Lung (tissue), 12 donors: ENCODE measurements around the gene CAP1. TPM values are rescaled to one million over a fixed set of nuclear protein-coding genes. Genes with fewer than 3 reads are reported as not detected.
"Not testable (repeated sequence)": the region's sequence is repeated elsewhere in the genome, so short reads cannot be mapped to it uniquely, and the experiment has no call there.

Experiments used
- ATAC-seq: fragments of 200-7000 bp; cut with Tn5 transposase; one replicate; pipeline ENCODE4 v1.9.1; 2020; ENCODE audit warnings: moderate number of reproducible peaks; ENCODE audit not compliant: insufficient read depth, low FRiP score
- DNase-seq, 3 donors: peaks; one replicate each; pipeline ENCODE4 v3.0.0-alpha.2; 2013 to 2017
- H3K27ac ChIP-seq, 2 donors: one replicate each; pipeline ENCODE4 v1.5.1; 2013; ENCODE audit warnings: mild to moderate bottlenecking in 2 of 2, moderate library complexity in 2 of 2, control low read depth in 1 of 2, inconsistent platforms in 1 of 2, low read depth in 1 of 2, low read length in 1 of 2
- H3K27me3 ChIP-seq, 3 donors: one replicate each; pipeline ENCODE4 v1.5.1; 2013; ENCODE audit warnings: low read length in 2 of 3; ENCODE audit not compliant: control insufficient read depth in 3 of 3, insufficient read depth in 3 of 3
- H3K36me3 ChIP-seq, 4 donors: one replicate each; pipeline ENCODE4 v1.5.1; 2013; ENCODE audit warnings: low read length in 4 of 4, mild to moderate bottlenecking in 1 of 4, moderate library complexity in 1 of 4; ENCODE audit not compliant: control insufficient read depth in 4 of 4, insufficient read depth in 4 of 4
- H3K4me1 ChIP-seq, 5 donors: one replicate each; pipeline ENCODE4 v1.5.1; 2013; ENCODE audit warnings: low read length in 5 of 5, mild to moderate bottlenecking in 2 of 5, moderate library complexity in 1 of 5; ENCODE audit not compliant: control insufficient read depth in 5 of 5, insufficient read depth in 5 of 5
- H3K4me3 ChIP-seq: one replicate; pipeline ENCODE4 v1.5.1; 2013; ENCODE audit warnings: mild to moderate bottlenecking, control low read depth, moderate library complexity
- H3K9ac ChIP-seq, 2 donors: one replicate each; pipeline ENCODE4 v1.5.1; 2013; ENCODE audit warnings: low read length in 2 of 2, control low read depth in 1 of 2; ENCODE audit not compliant: insufficient read depth in 1 of 2
- H3K9me3 ChIP-seq, 4 donors: one replicate each; pipeline ENCODE4 v1.5.1; 2013; ENCODE audit warnings: low read length in 3 of 4, mild to moderate bottlenecking in 1 of 4, moderate library complexity in 1 of 4; ENCODE audit not compliant: control insufficient read depth in 4 of 4, insufficient read depth in 3 of 4
- WGBS, 2 donors: extraction: QIAGEN DNeasy Blood & Tissue Kit; methylation state at CpG; one replicate each; pipeline ENCODE4 v1.1.7; 2013; 5-methylcytosine and 5-hydroxymethylcytosine counted together
- polyA plus RNA-seq, 2 donors: library from polyadenylated mRNA; stranded (reverse); fragments of 200-250 nt; gene quantifications; one replicate each; pipeline ENCODE4 v1.2.1, GENCODE V29; 2013
- total RNA-seq, 2 donors: library from RNA; depleted of rRNA in 1 of 2; stranded (reverse); fragments of >200 nt in 1 of 2; gene quantifications; one replicate each; pipeline ENCODE4 v1.2.1, GENCODE V29; 2014 to 2021
- TF ChIP-seq, protein P1 (sequence below): IDR thresholded peaks from 2 replicates; pipeline ENCODE4 v1.5.1; 2012; ENCODE audit warnings: mild to moderate bottlenecking; ENCODE audit errors: control extremely low read depth, extremely low read depth
- donor health status: control.
- donor health status: control.
- donor health status: Bipolar disorder and iron deficiency.
- donor health status: healthy.
- donor health status: DM: yes; HTN: yes; CAD: no.

Gene CAP1
- total and polyA plus RNA-seq, 4 donors: 109 to 454 (median 285) TPM

DNA sequence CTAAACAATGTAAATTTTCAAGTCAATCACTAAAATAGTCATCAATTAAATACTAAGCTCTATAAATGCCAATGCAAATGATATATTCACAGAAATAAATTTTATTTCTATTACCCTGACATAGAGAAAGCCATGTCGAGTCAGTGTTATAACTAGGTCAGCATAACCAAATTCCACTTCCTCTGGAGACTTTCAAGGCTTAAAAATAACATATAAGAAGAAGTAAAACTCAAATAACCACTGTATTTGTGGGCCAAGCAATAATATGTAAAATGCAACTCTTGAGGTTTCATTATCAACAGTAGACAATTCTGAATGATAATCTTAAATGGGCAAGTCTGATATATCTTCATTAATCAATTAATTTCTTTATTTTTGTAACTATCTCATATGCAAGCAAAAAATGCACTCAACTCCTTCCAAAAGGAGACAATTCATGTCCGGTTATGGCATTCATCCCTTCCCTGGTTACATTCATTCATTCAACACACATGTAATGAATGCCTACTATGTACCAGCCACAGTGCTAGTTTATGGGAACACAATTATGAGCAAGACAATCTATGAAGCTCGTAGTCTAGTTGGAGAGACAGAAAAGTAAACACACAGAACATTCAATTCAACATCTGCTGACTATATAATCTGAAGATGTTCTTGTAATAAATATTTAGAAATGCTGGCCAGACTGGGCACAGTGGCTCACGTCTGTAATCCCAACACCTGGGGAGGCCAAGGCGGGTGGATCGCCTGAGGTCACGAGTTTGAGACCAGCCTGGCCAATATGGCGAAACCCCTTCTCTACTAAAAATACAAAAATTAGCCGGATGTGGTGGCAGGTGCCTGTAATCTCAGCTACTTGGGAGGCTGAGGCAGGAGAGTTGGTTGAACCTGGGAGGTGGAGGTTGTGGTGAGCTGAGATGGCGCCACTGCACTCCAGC is 37.1 kb upstream of the CAP1 start:
- Histone ChIP-seq H3K27me3 (no peaks in the 10 kb centered on the region), H3K9ac (no peak overlapping the region), H3K9me3 (no peaks in the 10 kb centered on the region), H3K4me1 (no peaks in the 10 kb centered on the region), H3K4me3 (no peak overlapping the region), H3K27ac (no peak overlapping the region), H3K36me3 (no peaks in the 10 kb centered on the region)
- no peak for ATAC-seq
- WGBS, 2 donors: 75 to 82% methylated on average over 10 of the region's 10 CpGs
- DNase-seq: no peak
- TF ChIP-seq, protein P1, sequence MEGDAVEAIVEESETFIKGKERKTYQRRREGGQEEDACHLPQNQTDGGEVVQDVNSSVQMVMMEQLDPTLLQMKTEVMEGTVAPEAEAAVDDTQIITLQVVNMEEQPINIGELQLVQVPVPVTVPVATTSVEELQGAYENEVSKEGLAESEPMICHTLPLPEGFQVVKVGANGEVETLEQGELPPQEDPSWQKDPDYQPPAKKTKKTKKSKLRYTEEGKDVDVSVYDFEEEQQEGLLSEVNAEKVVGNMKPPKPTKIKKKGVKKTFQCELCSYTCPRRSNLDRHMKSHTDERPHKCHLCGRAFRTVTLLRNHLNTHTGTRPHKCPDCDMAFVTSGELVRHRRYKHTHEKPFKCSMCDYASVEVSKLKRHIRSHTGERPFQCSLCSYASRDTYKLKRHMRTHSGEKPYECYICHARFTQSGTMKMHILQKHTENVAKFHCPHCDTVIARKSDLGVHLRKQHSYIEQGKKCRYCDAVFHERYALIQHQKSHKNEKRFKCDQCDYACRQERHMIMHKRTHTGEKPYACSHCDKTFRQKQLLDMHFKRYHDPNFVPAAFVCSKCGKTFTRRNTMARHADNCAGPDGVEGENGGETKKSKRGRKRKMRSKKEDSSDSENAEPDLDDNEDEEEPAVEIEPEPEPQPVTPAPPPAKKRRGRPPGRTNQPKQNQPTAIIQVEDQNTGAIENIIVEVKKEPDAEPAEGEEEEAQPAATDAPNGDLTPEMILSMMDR: no peak

DNA sequence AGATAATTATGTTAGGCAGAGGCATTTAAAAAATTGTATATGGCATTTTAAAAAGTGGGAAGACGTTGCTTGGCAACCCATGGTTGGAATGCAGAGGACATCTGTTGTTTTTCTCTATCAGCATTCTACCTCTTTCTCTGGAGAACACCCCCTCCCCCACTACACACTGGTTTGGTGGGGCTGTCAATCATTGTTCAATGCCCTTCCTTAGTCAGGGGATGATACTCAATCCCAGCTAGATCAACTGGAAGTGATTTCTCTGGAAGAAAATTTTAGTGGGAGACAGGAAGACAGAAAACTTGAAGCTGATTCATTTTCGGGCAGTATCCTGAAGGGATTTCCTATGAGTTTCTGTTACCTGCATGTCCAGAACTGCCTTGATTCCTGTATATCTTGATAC is 35.7 kb upstream of the CAP1 start:
- DNase-seq: no peak
- ATAC-seq: no peak
- no peaks in the 10 kb centered on the region for H3K27me3 ChIP-seq
- no peak overlapping the region for H3K4me3 ChIP-seq
- no peak overlapping the region for H3K27ac ChIP-seq
- H3K9ac ChIP-seq: no peak overlapping the region
- H3K36me3 ChIP-seq: no peaks in the 10 kb centered on the region
- TF ChIP-seq, protein P1: no peak
- H3K9me3 ChIP-seq: no peaks in the 10 kb centered on the region
- 61 to 82% methylated on average over 2 of the region's 2 CpGs for WGBS, 2 donors
- no peaks in the 10 kb centered on the region for H3K4me1 ChIP-seq

DNA sequence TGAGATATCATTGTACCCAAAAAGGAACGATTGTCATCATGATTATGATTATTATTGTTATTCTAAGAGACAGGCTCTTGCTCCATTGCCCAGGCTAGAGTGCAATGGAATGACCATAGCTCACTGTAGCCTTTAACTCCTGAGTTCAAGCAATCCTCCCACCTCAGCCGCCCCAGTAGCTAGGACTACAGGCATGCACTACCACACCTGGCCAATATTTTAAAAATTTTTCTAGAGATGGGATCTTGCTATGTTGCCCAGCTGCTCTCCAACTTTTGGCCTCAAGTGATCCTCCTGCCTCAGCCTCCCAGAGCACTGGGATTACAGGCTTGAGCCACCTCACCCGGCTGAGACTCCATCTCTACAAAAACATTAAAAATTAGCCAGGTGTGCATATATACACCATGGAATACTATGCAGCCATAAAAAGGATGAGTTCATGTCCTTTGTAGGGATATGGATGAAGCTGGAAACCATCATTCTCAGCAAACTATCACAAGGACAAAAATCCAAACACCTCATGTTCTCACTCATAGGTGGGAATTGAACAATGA is 33.0 kb upstream of the CAP1 start:
- not testable (repeated sequence) for H3K27ac ChIP-seq, H3K4me3 ChIP-seq, H3K36me3 ChIP-seq, ATAC-seq, H3K9me3 ChIP-seq, H3K27me3 ChIP-seq, H3K4me1 ChIP-seq, DNase-seq, H3K9ac ChIP-seq
- WGBS, 2 donors: 94% methylated on average over 3 of the region's 3 CpGs

DNA sequence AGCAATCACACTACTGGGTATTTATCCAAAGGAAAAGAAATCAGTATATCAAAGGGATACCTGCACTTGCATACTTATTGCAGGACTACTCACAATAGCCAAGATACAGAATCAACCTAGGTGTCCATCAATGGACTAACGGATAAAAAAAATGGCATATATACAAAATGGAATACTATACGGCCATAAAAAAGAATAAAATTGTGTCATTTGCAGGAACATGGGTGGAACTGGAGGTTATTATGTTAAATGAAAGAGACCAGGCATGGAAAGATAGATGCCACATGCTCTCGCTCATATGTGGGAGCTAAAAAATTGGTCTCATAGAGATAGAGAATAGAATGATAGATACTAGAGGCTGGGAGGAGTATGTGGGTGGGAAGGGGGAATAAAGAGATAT is 29.3 kb upstream of the CAP1 start:
- Histone ChIP-seq H3K4me1 (no peaks in the 10 kb centered on the region), H3K9me3 (no peaks in the 10 kb centered on the region), H3K27me3 (peaks cover 0 to 3% (median 0%) of the 10 kb centered on the region in 3 donors), H3K9ac (no peak overlapping the region), H3K27ac (no peak overlapping the region), H3K36me3 (no peaks in the 10 kb centered on the region), H3K4me3 (no peak overlapping the region)
- TF ChIP-seq, protein P1: no peak
- ATAC-seq (no peak), DNase-seq (no peak)
- 96% methylated on average over 3 of the region's 3 CpGs for WGBS, 2 donors
